Epithelial cell of proximal tubule (primary cell): Measurements from ENCODE around the gene MARCO. TPM values are rescaled to one million over a fixed set of nuclear protein-coding genes. Genes with fewer than 3 reads are reported as not detected.
"Not testable (repeated sequence)": the region's sequence is repeated elsewhere in the genome, so short reads cannot be mapped to it uniquely, and the experiment has no call there.

Source experiments
- DNase-seq: peaks from one replicate; pipeline ENCODE4 v3.0.0-alpha.2; 2011; ENCODE audit warnings: low read depth
- H3K4me3 ChIP-seq: 2 replicates; pipeline ENCODE4 v1.5.1; 2011; ENCODE audit warnings: low read depth, mild to moderate bottlenecking, low read length
- total RNA-seq: library from RNA; depleted of rRNA; stranded (reverse); fragments of >200 nt; gene quantifications from 2 replicates; pipeline ENCODE4 v1.2.3, GENCODE V29; 2015
- TF ChIP-seq, protein P1 (sequence below): conservative IDR thresholded peaks from 2 replicates; pipeline ENCODE4 v1.5.1; 2012; ENCODE audit warnings: low read depth, mild to moderate bottlenecking, low read length

Gene MARCO
- total RNA-seq, 1 donor from 2014 or later = not detected

DNA sequence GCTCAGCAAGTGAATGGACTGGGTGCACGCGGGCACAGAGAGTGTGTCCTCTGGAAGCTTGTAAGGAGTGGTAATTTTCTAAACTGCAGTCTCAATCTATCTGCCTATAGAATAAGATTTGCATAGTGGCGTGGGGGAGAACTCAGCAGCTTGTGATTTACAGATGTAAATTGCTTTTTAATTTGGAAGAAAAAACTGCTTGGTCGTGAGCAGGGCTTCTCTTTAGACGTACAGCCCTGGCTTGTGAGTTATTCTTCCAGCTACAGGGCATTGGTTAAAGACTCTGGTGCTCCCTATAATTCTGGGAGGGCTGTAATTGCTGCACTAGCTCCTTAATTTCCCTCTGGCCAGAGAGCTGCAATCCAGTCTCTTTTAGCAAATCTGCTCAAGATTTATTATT, 84.9 kb downstream of the MARCO start:
- no peak overlapping the region for H3K4me3 ChIP-seq
- TF ChIP-seq, protein P1, sequence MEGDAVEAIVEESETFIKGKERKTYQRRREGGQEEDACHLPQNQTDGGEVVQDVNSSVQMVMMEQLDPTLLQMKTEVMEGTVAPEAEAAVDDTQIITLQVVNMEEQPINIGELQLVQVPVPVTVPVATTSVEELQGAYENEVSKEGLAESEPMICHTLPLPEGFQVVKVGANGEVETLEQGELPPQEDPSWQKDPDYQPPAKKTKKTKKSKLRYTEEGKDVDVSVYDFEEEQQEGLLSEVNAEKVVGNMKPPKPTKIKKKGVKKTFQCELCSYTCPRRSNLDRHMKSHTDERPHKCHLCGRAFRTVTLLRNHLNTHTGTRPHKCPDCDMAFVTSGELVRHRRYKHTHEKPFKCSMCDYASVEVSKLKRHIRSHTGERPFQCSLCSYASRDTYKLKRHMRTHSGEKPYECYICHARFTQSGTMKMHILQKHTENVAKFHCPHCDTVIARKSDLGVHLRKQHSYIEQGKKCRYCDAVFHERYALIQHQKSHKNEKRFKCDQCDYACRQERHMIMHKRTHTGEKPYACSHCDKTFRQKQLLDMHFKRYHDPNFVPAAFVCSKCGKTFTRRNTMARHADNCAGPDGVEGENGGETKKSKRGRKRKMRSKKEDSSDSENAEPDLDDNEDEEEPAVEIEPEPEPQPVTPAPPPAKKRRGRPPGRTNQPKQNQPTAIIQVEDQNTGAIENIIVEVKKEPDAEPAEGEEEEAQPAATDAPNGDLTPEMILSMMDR = no peak
- DNase-seq = no peak

DNA sequence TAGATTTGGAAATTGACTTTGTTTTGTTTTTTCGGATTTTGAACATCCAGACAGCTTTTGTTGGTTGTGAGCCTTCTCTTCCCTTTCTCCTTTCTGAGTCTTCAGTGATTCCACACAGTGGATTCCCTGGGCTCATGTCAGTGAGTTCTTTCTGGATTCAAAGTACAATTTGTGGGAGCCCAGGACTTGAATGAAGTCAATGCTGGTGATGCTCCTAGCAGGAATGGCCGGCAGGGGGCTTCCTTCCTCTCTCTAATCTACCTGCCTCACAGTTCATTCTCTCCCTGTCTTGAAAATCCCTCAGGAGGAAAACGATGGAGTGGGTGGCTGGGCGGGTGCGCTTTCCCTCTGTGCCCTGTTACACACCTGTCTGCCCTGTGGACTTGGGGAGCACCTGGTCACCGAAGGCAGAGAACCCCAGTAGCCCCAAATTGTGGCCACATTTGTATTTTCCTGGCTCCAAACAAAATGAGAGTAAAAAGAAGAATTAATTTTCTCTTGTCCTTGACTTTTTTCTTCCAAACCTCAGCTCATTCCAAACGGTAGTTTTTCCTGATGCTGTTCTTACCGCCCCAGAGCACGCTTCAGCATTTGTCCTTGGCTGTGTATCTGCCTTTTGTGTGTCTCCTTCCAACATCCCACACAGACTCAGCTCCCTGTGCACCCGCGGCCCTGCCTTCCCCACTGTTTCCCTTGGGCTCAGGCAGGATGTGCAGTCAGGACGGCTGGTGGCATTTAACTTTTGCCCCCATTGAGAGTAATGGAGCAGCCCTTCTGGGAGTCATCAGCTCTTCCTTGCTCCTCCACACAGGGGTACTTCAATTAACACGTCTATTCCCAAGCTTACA, 86.6 kb downstream of the MARCO start:
- H3K4me3 ChIP-seq = no peak overlapping the region
- TF ChIP-seq, protein P1 = peak; percentile 72
- DNase-seq = no peak

GRCh38 chr2:119029297-119029696, 87.3 kb downstream of the MARCO start:
- DNase-seq = peak; percentile 49
- TF ChIP-seq, protein P1 = no peak
- no peak overlapping the region for H3K4me3 ChIP-seq

DNA sequence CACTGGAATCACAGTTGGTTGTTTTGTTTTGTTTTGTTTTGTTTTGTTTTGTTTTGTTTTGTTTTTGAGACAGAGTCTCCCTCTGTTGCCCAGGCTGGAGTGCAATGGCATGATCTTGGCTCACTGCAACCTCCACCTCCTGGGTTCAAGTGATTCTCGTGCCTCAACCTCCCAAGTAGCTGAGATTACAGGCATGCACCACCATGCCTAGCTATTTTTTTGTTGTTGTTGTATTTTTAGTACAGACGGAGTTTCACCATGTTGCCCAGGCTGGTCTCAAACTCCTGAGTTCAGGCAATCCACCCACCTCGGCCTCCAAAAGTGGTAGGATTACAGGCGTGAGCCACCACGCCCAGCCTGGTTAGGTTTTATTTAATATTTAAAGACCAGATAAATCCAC, 95.9 kb downstream of the MARCO start:
- H3K4me3 ChIP-seq, DNase-seq: not testable (repeated sequence)

DNA sequence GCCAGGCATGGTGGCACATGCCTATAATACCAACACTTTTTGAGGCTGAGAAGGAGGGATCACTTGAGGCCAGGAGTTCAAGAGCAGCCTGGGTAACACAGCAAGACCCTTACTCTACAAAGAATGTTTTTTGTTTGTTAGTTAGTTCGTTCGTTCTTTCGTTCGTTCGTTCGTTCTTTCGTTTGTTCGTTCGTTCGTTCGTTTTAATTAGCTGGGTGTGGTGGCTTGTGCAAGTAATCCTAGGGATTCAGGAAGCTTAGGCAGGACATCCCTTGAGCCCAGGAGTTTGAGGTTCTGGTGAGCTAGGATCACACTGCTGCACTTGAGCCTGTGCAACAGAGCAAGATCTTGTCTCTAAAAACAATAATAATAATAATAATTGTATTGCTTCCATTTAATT, 98.7 kb downstream of the MARCO start:
- TF ChIP-seq, protein P1 = no peak
- DNase-seq = no peak
- H3K4me3 ChIP-seq = no peak overlapping the region

Other genes starting within 250 kb of the MARCO start
- gene EN1, start 94.5 kb upstream of the MARCO start, total RNA-seq = not detected in 2 replicates
- gene C1QL2, start 216.6 kb downstream of the MARCO start, total RNA-seq = not detected in 2 replicates